ENCODE measurements around the gene TMEM229A. TPM values are rescaled to one million over a fixed set of nuclear protein-coding genes. Genes with fewer than 3 reads are reported as not detected.

TMEM229A gene
- total and polyA plus RNA-seq, 9 of the 15 experiments (the other 6 are each of a cell fraction or from before 2014, with no cell fraction given): not detected

DNA sequence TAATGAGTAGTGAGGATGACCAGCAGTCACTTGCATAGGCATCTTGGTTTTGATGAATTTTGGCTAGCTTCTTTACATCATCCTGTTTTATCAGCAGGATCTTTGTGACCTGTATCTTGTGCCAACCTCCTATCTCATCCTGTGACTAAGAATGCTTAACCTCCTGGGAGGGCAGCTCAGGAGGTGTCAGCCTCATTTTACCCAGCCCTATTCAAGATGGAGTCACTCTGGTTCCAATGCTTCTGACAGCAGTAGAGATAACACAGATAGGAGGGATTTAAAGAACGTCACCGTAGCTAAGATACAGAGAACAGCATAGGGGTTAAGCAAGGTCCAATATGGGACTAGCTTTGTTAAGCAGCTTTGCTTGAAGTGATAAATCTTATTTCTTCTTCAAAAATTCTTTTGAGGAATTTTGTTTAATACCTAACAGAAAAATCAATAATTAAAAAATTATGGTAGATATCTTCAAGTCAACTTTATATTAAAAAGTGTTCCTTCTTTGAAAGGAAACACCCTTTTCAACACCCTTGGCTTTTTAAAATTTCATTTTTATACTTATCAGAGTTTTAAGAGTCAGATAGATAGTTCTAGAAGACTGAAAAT, 39.9 kb downstream of the TMEM229A start (continued):
- TF ChIP-seq, protein P1, sequence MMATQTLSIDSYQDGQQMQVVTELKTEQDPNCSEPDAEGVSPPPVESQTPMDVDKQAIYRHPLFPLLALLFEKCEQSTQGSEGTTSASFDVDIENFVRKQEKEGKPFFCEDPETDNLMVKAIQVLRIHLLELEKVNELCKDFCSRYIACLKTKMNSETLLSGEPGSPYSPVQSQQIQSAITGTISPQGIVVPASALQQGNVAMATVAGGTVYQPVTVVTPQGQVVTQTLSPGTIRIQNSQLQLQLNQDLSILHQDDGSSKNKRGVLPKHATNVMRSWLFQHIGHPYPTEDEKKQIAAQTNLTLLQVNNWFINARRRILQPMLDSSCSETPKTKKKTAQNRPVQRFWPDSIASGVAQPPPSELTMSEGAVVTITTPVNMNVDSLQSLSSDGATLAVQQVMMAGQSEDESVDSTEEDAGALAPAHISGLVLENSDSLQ (IDR thresholded peaks at IDR 0.05): no peak
- no peak for TF ChIP-seq ZEB2 (IDR thresholded peaks at IDR 0.05)
- TF ChIP-seq MTF1 (CRISPR knock-in tag; IDR thresholded peaks at IDR 0.05; ENCODE audit: borderline replicate concordance): no peak
- TF ChIP-seq HMG20B (CRISPR knock-in tag; IDR thresholded peaks at IDR 0.05): peak; percentile 80; the same call in 1 of the 2 replicates
- TF ChIP-seq STAG1 (CRISPR knock-in tag; IDR thresholded peaks at IDR 0.05; ENCODE audit: borderline replicate concordance): no peak
- no peak for TF ChIP-seq MEIS2 (IDR thresholded peaks at IDR 0.05; ENCODE audit: partially characterized antibody)
- no peak for TF ChIP-seq RBM25 (IDR thresholded peaks at IDR 0.05; ENCODE audit: low read depth, low read length, severe bottlenecking)
- no peak for TF ChIP-seq ARHGAP35 (IDR thresholded peaks at IDR 0.05; ENCODE audit: partially characterized antibody)
- TF ChIP-seq, protein P2, sequence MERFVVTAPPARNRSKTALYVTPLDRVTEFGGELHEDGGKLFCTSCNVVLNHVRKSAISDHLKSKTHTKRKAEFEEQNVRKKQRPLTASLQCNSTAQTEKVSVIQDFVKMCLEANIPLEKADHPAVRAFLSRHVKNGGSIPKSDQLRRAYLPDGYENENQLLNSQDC (CRISPR knock-in tag; IDR thresholded peaks at IDR 0.05): no peak
- TF ChIP-seq SIN3A (IDR thresholded peaks at IDR 0.05; ENCODE audit: borderline replicate concordance in 2 of 2, control insufficient read depth in 1 of 2, low read depth in 2 of 2, low read length in 2 of 2): no peak
- TF ChIP-seq, protein P3, sequence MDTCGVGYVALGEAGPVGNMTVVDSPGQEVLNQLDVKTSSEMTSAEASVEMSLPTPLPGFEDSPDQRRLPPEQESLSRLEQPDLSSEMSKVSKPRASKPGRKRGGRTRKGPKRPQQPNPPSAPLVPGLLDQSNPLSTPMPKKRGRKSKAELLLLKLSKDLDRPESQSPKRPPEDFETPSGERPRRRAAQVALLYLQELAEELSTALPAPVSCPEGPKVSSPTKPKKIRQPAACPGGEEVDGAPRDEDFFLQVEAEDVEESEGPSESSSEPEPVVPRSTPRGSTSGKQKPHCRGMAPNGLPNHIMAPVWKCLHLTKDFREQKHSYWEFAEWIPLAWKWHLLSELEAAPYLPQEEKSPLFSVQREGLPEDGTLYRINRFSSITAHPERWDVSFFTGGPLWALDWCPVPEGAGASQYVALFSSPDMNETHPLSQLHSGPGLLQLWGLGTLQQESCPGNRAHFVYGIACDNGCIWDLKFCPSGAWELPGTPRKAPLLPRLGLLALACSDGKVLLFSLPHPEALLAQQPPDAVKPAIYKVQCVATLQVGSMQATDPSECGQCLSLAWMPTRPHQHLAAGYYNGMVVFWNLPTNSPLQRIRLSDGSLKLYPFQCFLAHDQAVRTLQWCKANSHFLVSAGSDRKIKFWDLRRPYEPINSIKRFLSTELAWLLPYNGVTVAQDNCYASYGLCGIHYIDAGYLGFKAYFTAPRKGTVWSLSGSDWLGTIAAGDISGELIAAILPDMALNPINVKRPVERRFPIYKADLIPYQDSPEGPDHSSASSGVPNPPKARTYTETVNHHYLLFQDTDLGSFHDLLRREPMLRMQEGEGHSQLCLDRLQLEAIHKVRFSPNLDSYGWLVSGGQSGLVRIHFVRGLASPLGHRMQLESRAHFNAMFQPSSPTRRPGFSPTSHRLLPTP (IDR thresholded peaks at IDR 0.05; ENCODE audit: borderline replicate concordance, extremely low read depth, insufficient read length): no peak
- TF ChIP-seq KHSRP (IDR thresholded peaks at IDR 0.05): no peak
- no peak for TF ChIP-seq FOS (IDR thresholded peaks at IDR 0.05; ENCODE audit: extremely low read depth, insufficient read length)
- no peak for TF ChIP-seq HCFC1 (IDR thresholded peaks at IDR 0.05; ENCODE audit: low read depth, low read length)
- no peak for TF ChIP-seq FUS (optimal IDR thresholded peaks at IDR 0.05; ENCODE audit: low read depth, low read length)
